ENCODE measurements around the gene ZNF236.

GRCh38 chr18:76837071-76837470 lies 14.7 kb downstream of the ZNF236 start:
- TF ChIP-seq POLR2A (IDR thresholded peaks at IDR 0.05; ENCODE audit: low read depth, low read length) (no peak), POLR2AphosphoS5 (IDR thresholded peaks at IDR 0.05; ENCODE audit: low read depth, low read length) (no peak)
